ENCODE data around the gene GALNT3. TPM values are rescaled to one million over a fixed set of nuclear protein-coding genes. Genes with fewer than 3 reads are reported as not detected.

The GALNT3 gene
- polyA plus RNA-seq, 4 donors: 13.8 to 26.7 (median 17.2) TPM

- peak in 1 of 4 donors; percentile 10 for DNase-seq (ENCODE audit: low read depth in 4 of 4, low spot score in 3 of 4)
These were observed 36.0 kb downstream of the GALNT3 start for GRCh38 chr2:165757906-165758675.

- no peak for DNase-seq (ENCODE audit: low read depth in 4 of 4, low spot score in 3 of 4)
These were observed 47.5 kb downstream of the GALNT3 start for GRCh38 chr2:165746501-165746900.

- DNase-seq (ENCODE audit: low read depth in 4 of 4, low spot score in 3 of 4): no peak
These were observed 48.1 kb downstream of the GALNT3 start for GRCh38 chr2:165745916-165746315.

- no peak for DNase-seq (ENCODE audit: low read depth in 4 of 4, low spot score in 3 of 4)
These were observed 50.6 kb downstream of the GALNT3 start for GRCh38 chr2:165743442-165743841.

GRCh38 chr2:165725421-165725820 lies 68.6 kb downstream of the GALNT3 start:
- DNase-seq (ENCODE audit: low read depth in 4 of 4, low spot score in 3 of 4): no peak

GRCh38 chr2:165720511-165720910 lies 73.5 kb downstream of the GALNT3 start:
- no peak for DNase-seq (ENCODE audit: low read depth in 4 of 4, low spot score in 3 of 4)

GRCh38 chr2:165718610-165719210 lies 75.3 kb downstream of the GALNT3 start:
- no peak for DNase-seq (ENCODE audit: low read depth in 4 of 4, low spot score in 3 of 4)

- DNase-seq (ENCODE audit: low read depth in 4 of 4, low spot score in 3 of 4): no peak
These were observed 78.0 kb downstream of the GALNT3 start for GRCh38 chr2:165716091-165716490.

GRCh38 chr2:165706960-165707487 lies 87.0 kb downstream of the GALNT3 start:
- DNase-seq (ENCODE audit: low read depth in 4 of 4, low spot score in 3 of 4): no peak

GRCh38 chr2:165701147-165701546 lies 92.9 kb downstream of the GALNT3 start:
- DNase-seq (ENCODE audit: low read depth in 4 of 4, low spot score in 3 of 4): no peak

- DNase-seq (ENCODE audit: low read depth in 4 of 4, low spot score in 3 of 4): no peak
These were observed 93.5 kb downstream of the GALNT3 start for GRCh38 chr2:165700531-165700930.

- DNase-seq (ENCODE audit: low read depth in 4 of 4, low spot score in 3 of 4): no peak
These were observed 94.1 kb downstream of the GALNT3 start for GRCh38 chr2:165699946-165700345.

- peak; percentile 22 to 49 (median 30) for DNase-seq (ENCODE audit: low read depth in 4 of 4, low spot score in 3 of 4)
These were observed 95.6 kb downstream of the GALNT3 start for GRCh38 chr2:165698444-165698884.

- DNase-seq (ENCODE audit: low read depth in 4 of 4, low spot score in 3 of 4): no peak
These were observed 96.2 kb downstream of the GALNT3 start for GRCh38 chr2:165697748-165698443.

Other genes starting within 250 kb of the GALNT3 start
- 10 to 100 TPM; 23.9 to 28.5 (median 26.4) TPM for gene TTC21B, start 159.5 kb upstream of the GALNT3 start, polyA plus RNA-seq (ENCODE audit: insufficient read length in 4 of 4)